Parietal lobe (tissue), 2 donors: ENCODE measurements around the gene FAM25G. TPM values are rescaled to one million over a fixed set of nuclear protein-coding genes. Genes with fewer than 3 reads are reported as not detected.

ENCODE experiments used
- small RNA-seq: library from RNA; depleted of rRNA; stranded (forward); fragments of <200 nt; gene quantifications from one replicate; pipeline ENCODE3, GENCODE V24; 2014; ENCODE audit warnings: low replicate concordance
- total RNA-seq: library from RNA; depleted of rRNA; stranded (reverse); fragments of >200 nt; gene quantifications from one replicate; pipeline ENCODE4 v1.2.3, GENCODE V29; 2014

FAM25G gene
- not detected for total RNA-seq

DNA sequence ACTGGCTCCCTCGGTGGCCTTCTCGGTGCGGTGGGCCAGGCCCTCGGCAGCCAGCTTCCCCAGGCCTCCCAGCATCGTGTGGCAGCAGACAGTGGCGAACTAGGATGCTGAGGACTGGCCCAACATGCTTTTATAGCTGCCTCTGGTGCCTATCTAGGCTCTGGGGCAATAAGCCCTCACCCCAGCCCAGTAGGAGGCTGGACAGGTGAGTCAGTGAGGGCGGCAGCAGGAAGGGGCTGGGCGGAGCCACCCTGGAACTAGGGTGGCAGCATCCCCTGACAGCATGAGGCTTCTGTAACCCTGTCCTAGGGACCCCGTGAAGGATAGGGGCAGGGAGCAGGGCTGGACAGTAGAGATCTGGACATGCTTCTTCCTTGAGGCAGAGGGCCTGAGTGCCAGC is at the start of gene FAM25G:
Gene FAM25G, minus strand, starts transcription at position 101 of the 400 bp plus-strand sequence. Its CDS starts 26 bp downstream, at position 75.

DNA sequence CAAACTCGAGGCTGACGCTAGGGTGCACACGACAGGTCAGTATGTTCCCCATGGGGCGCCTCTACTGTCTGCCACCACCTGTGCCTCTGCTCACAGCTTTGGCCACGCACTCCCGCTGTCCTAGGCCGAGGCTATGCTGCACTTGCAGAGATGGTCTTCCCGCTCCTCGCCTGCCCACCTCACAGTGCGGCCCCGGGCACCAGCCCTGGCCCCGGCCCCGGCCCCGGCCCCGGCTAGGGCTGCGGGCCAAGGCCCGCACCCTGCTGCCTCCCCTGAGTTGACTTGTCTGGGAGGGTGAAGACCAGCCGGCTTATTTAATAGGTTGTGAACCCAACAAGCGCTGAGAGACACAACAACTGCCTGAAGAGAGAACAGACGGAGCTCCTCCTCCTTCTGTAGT is 32.0 kb upstream of the FAM25G start, which contains the start of gene AGAP9:
Gene AGAP9, minus strand, starts transcription at position 164 of the 400 bp plus-strand sequence. Its CDS starts 112 bp downstream, at position 52.

DNA sequence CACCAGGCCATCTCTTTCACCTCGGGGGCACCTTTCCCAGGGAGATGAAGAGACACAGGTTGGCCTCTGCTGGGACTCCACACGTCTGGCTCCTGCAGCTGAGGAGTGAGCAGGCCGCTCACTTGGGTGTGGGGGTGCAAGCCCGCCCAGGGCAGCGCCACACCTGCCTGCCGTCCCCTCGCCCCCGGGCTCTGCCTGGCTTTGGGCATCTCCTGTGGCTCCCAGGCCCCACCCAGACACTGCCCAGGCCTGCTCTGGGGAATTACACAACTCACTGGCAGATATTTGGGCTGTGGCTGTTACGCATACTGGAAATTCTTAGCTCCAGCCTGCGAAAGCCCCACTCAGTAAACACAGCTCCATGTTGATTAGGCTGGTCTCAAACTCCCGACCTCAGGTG is 7.6 kb downstream of the FAM25G start, which contains the start of gene ANXA8:
Gene ANXA8, minus strand, starts transcription at position 193 of the 400 bp plus-strand sequence. Its CDS starts 182 bp downstream, at position 11.

Small RNA genes within 50 kb of the gene (small RNA-seq; reads per million reads assigned to genes)
- gene AL591684.3: not detected
- gene RNA5SP312: not detected

Other genes with a start within 250 kb of the FAM25G start
- 6.3 TPM for gene GDF10, start 191.5 kb downstream of the FAM25G start, total RNA-seq
- gene GDF2, start 169.2 kb downstream of the FAM25G start, total RNA-seq: not detected
- not detected for gene RBP3, start 143.3 kb downstream of the FAM25G start, total RNA-seq
- 2.5 TPM for gene ZNF488, start 107.4 kb downstream of the FAM25G start, total RNA-seq
- not detected for gene ANXA8, start 7.6 kb downstream of the FAM25G start, total RNA-seq
- gene AGAP9, start 31.9 kb upstream of the FAM25G start, total RNA-seq: 7.5 TPM